CD4-positive, alpha-beta T cell (primary cell): ENCODE data around the gene FUT8. TPM values are rescaled to one million over a fixed set of nuclear protein-coding genes. Genes with fewer than 3 reads are reported as not detected.
A peak's percentile ranks its signal among the peaks of the same experiment; 100 is the strongest.

ENCODE experiments used
- ATAC-seq: fragments of 200-7000 bp; cut with Tn5 transposase; one replicate; pipeline ENCODE4 v1.10.0; 2022; ENCODE audit warnings: mild to moderate bottlenecking; ENCODE audit not compliant: poor library complexity
- CTCF ChIA-PET: fragments of 350-600 bp; sonication (Branson Sonifier 250); formaldehyde crosslinking; loops from one replicate; lab custom pipeline; 2021; ENCODE audit warnings: antibody characterized with exemption, inconsistent platforms; lab: Charles Lee
- POLR2A ChIA-PET: fragments of 350-600 bp; sonication (Branson Sonifier 250); formaldehyde crosslinking; loops from one replicate; lab custom pipeline; 2021; ENCODE audit warnings: antibody characterized with exemption, inconsistent platforms; lab: Charles Lee
- DNase-seq, 14 experiments: peaks; one replicate each; pipeline ENCODE4 v3.0.0-alpha.2; 2013 to 2020; ENCODE audit warnings: mixed read lengths in 2 of 14
- H3K27ac ChIP-seq, 2 donors: one replicate each; pipeline versions ENCODE4 v1.5.1 to v1.7.0; 2013; ENCODE audit warnings: low read length in 2 of 2, low read depth in 1 of 2, mild to moderate bottlenecking in 1 of 2
- H3K27me3 ChIP-seq, 2 experiments: 1 replicate in 1 of 2; 2 replicates in 1 of 2; pipeline versions ENCODE4 v1.6.1 to v1.7.0; 2013; ENCODE audit warnings: low read length in 2 of 2, control low read depth in 1 of 2, mild to moderate bottlenecking in 1 of 2, moderate library complexity in 1 of 2; ENCODE audit not compliant: insufficient read depth in 2 of 2, control insufficient read depth in 1 of 2
- H3K36me3 ChIP-seq: one replicate; pipeline ENCODE4 v1.6.1; 2013; ENCODE audit warnings: low read length, control low read depth; ENCODE audit not compliant: insufficient read depth
- H3K4me1 ChIP-seq: one replicate; pipeline ENCODE4 v1.6.1; 2013; ENCODE audit warnings: low read length, control low read depth; ENCODE audit not compliant: insufficient read depth
- H3K4me3 ChIP-seq: one replicate; pipeline ENCODE4 v1.5.1; 2013; ENCODE audit warnings: mild to moderate bottlenecking, low read length, moderate library complexity
- H3K9me3 ChIP-seq, 2 experiments: 1 replicate in 1 of 2; 2 replicates in 1 of 2; pipeline versions ENCODE4 v1.6.1 to v1.7.0; 2013; ENCODE audit warnings: low read length in 2 of 2, mild to moderate bottlenecking in 2 of 2, control low read depth in 1 of 2, moderate library complexity in 1 of 2; ENCODE audit not compliant: control insufficient read depth in 1 of 2, insufficient read depth in 1 of 2
- H3K27ac Mint-ChIP-seq: one replicate; pipeline ENCODE4 v1.8.0; 2020; ENCODE audit warnings: mixed read lengths
- H3K27me3 Mint-ChIP-seq: one replicate; pipeline ENCODE4 v1.8.0; 2021; ENCODE audit warnings: mixed read lengths
- H3K36me3 Mint-ChIP-seq: one replicate; pipeline ENCODE4 v1.8.0; 2021; ENCODE audit warnings: low read depth, mixed read lengths
- H3K4me1 Mint-ChIP-seq: one replicate; pipeline ENCODE4 v1.8.0; 2021; ENCODE audit warnings: low read depth, mixed read lengths
- H3K4me3 Mint-ChIP-seq: one replicate; pipeline ENCODE4 v1.8.0; 2020; ENCODE audit warnings: mild to moderate bottlenecking, mixed read lengths
- H3K9me3 Mint-ChIP-seq: one replicate; pipeline ENCODE4 v1.8.0; 2020; ENCODE audit warnings: mixed read lengths
- CTCF ChIP-seq: fragments of 200-600 bp; IDR thresholded peaks from one replicate; pipeline ENCODE4 v1.8.0; 2022; ENCODE audit warnings: antibody characterized with exemption, mild to moderate bottlenecking
- intact Hi-C, 2 experiments: fragments of 100-400 bp; cut with DNase I in 1 of 2; cut with micrococcal nuclease in 1 of 2; formaldehyde crosslinking; loops; one replicate each; pipeline versions ENCODE4 v1.15.1 to v1.9.0; 2023 to 2025; cut with DNase I, micrococcal nuclease
- total RNA-seq, 174 experiments: library from RNA in 2 of 174; stranded (reverse) in 2 of 174; gene quantifications; one replicate each; pipeline ENCODE4 v1.2.3 and lab custom pipeline; 2021 to 2026

FUT8 gene
- total RNA-seq, 2 experiments from 2014 or later = 31.3 to 39.1 TPM

DNA sequence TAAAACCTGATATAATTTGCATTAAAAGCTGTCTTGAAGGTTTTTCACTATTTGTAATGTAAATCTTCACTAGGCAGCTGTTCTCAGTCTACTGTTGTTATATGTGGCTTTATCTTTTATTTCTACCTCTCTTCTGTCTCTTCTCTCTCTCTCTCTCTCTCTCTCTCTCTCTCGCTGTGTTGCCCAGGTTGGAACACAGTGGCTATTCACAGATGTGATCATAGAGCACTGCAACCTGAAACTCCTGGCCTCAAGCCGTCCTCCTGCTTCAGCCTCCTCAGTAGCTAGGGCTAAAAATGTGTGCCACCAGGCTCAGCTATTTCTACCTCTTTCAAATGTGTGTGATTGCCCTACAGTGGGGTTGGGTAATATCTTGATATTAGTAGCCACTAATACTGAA is 21.1 kb downstream of the FUT8 start:
- ATAC-seq (no peak), DNase-seq (no peak)
- Histone ChIP-seq H3K9me3 (peaks cover 0 to 3% of the 10 kb centered on the region in 2 experiments), H3K4me1 (peaks cover 5% of the 10 kb centered on the region), H3K27ac (no peak overlapping the region), H3K4me3 (no peak overlapping the region), H3K27me3 (no peaks in the 10 kb centered on the region), H3K36me3 (peaks cover 11% of the 10 kb centered on the region)
- CTCF ChIA-PET = interaction anchor here (0.5 kb wide), 1 partner anchor 246 kb away, joined by 3 read pairs; no protein-coding TSS in a partner anchor
- no peak for TF ChIP-seq CTCF
- POLR2A ChIA-PET = no interaction called here
- Mint-ChIP-seq H3K36me3 (peaks cover 38% of the 10 kb centered on the region), H3K4me3 (peak overlapping the region; percentile 14), H3K27me3 (no peaks in the 10 kb centered on the region), H3K27ac (peak overlapping the region; percentile 54), H3K4me1 (peaks cover 63% of the 10 kb centered on the region), H3K9me3 (peaks cover 3% of the 10 kb centered on the region)
- intact Hi-C loops = no loop called here

DNA sequence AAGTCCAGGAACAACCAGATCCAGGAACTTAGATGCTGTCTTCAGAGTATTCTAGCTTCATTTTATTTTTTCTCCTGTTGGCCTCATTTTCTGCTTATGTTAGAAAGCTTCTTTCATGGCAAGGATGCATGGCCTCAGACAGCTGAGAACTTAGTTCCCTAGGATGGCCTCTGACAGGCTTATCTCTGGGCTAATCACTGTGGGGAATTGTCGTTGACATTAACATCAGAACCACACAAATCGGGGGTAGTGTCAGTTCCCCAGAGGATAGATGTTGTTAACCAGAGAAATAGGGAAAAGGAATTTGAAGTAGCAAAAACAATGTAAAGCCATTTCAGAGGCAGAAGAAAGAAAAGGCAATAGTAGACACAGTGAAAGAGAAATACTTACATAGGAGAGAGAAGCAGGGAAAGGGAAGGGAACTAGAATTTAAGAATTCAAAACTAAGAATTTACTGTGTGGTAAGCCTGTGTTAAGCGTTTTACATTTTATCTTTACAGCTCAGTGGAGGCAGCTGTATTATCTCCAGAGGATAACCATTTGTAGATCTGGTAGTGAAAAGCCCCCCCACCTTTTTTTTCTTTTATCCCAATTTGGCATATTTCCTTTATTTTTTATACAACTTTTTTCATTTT is 21.8 kb downstream of the FUT8 start:
- H3K36me3 ChIP-seq = peaks cover 11% of the 10 kb centered on the region
- Mint-ChIP-seq H3K9me3 (peaks cover 3% of the 10 kb centered on the region), H3K36me3 (peaks cover 38% of the 10 kb centered on the region), H3K27ac (no peak overlapping the region), H3K4me3 (no peak overlapping the region), H3K4me1 (peaks cover 63% of the 10 kb centered on the region), H3K27me3 (no peaks in the 10 kb centered on the region)
- no peak for TF ChIP-seq CTCF
- H3K9me3 ChIP-seq = peaks cover 0 to 3% of the 10 kb centered on the region in 2 experiments
- ATAC-seq (no peak), DNase-seq (no peak)
- intact Hi-C loops = no loop called here
- no peaks in the 10 kb centered on the region for H3K27me3 ChIP-seq
- ChIA-PET CTCF (no interaction called here), POLR2A (no interaction called here)
- H3K4me1 ChIP-seq = peaks cover 5% of the 10 kb centered on the region
- H3K4me3 ChIP-seq = no peak overlapping the region
- H3K27ac ChIP-seq = no peak overlapping the region

DNA sequence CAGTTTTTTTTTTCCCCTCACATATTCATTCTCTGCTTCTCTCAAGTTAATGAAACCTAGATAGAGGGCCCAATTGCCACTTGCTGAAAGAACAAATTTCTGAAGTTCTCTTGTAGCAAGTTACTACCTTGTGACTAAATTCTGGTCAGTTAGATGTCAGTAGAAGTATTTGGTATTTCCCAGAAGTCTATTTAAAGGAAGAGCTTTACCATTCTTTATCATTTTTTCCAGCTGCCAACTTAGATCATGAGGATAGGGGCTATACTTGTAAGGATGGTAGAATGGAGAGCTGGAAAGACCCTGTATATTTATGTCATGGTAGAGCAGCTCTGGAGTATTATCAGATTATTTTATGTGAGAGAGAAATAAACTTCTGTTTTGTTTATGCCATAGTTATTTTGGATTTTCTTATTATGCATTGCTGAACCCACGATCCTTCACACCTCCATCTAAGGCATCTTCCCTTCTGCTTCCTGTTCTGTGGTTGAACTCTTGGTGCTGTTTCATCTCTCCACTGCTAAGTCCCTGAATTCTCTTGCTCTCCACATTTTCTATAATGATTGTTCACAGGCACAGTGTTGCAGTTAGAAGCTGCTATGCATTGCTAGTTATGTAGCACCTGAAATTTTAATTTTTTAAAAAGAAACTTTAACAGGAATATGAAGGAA is 25.9 kb downstream of the FUT8 start:
- Histone ChIP-seq H3K27me3 (no peaks in the 10 kb centered on the region), H3K27ac (no peak overlapping the region), H3K9me3 (peaks cover 3% of the 10 kb centered on the region in 2 experiments), H3K4me3 (no peak overlapping the region), H3K36me3 (peaks cover 11% of the 10 kb centered on the region), H3K4me1 (no peaks in the 10 kb centered on the region)
- H3K27me3 Mint-ChIP-seq = no peaks in the 10 kb centered on the region
- no peak for ATAC-seq
- peaks cover 46% of the 10 kb centered on the region for H3K4me1 Mint-ChIP-seq
- H3K9me3 Mint-ChIP-seq = peaks cover 3% of the 10 kb centered on the region
- H3K27ac Mint-ChIP-seq = no peak overlapping the region
- DNase-seq = peak in 1 of 14 experiments; percentile 8
- no peak for TF ChIP-seq CTCF
- H3K36me3 Mint-ChIP-seq = peaks cover 44% of the 10 kb centered on the region
- CTCF ChIA-PET = no interaction called here
- POLR2A ChIA-PET = no interaction called here
- intact Hi-C loops = no loop called here
- H3K4me3 Mint-ChIP-seq = no peak overlapping the region
